Neural progenitor cell (in vitro differentiated cells): Measurements from ENCODE around the gene TUBA4B. TPM values are rescaled to one million over a fixed set of nuclear protein-coding genes. Genes with fewer than 3 reads are reported as not detected.

Source experiments
- DNase-seq: peaks from one replicate; pipeline ENCODE4 v3.0.0-alpha.2; 2016; ENCODE audit warnings: low spot score
- H2AFZ ChIP-seq: fragments of 200-600 bp; sonication (generic); replicated peaks from 2 replicates; pipeline ENCODE4 v1.6.1; 2016; ENCODE audit warnings: antibody characterized with exemption
- H3F3A ChIP-seq: fragments of 200-600 bp; sonication (generic); 2 replicates; pipeline ENCODE4 v1.6.1; 2016; ENCODE audit warnings: antibody characterized with exemption, low read depth
- H3K27ac ChIP-seq: fragments of 200-600 bp; sonication (generic); 2 replicates; pipeline ENCODE4 v1.5.1; 2016; ENCODE audit warnings: mild to moderate bottlenecking
- H3K27me3 ChIP-seq: fragments of 200-600 bp; sonication (generic); 2 replicates; pipeline ENCODE4 v1.6.1; 2016; ENCODE audit warnings: mild to moderate bottlenecking, moderate library complexity
- H3K36me3 ChIP-seq: fragments of 200-600 bp; sonication (generic); 2 replicates; pipeline ENCODE4 v1.5.1; 2016
- H3K4me1 ChIP-seq: fragments of 200-600 bp; sonication (generic); 2 replicates; pipeline ENCODE4 v1.6.1; 2016; ENCODE audit warnings: mixed run types
- H3K4me2 ChIP-seq: fragments of 200-600 bp; sonication (generic); 2 replicates; pipeline ENCODE4 v1.6.1; 2016
- H3K4me3 ChIP-seq: fragments of 200-600 bp; sonication (generic); 2 replicates; pipeline ENCODE4 v1.5.1; 2016
- H3K79me2 ChIP-seq: fragments of 200-600 bp; sonication (generic); 2 replicates; pipeline ENCODE4 v1.6.1; 2016; ENCODE audit warnings: low read depth
- H3K9ac ChIP-seq: fragments of 200-600 bp; sonication (generic); 2 replicates; pipeline ENCODE4 v1.6.1; 2016
- H3K9me3 ChIP-seq: fragments of 200-600 bp; sonication (generic); 2 replicates; pipeline ENCODE4 v1.5.1; 2016; ENCODE audit warnings: low read depth
- H4K20me1 ChIP-seq: fragments of 200-600 bp; sonication (generic); 2 replicates; pipeline ENCODE4 v1.6.1; 2016; ENCODE audit warnings: low read depth
- H3K27ac Mint-ChIP-seq: 3 replicates; pipeline ENCODE4 v1.8.0; 2021; ENCODE audit warnings: mixed read lengths
- H3K27me3 Mint-ChIP-seq: 2 replicates; pipeline ENCODE4 v1.8.0; 2022; ENCODE audit warnings: low read depth, mild to moderate bottlenecking, inconsistent platforms, moderate library complexity, mixed read lengths; ENCODE audit not compliant: insufficient read depth
- H3K36me3 Mint-ChIP-seq: 3 replicates; pipeline ENCODE4 v1.8.0; 2021; ENCODE audit warnings: mixed read lengths
- H3K4me1 Mint-ChIP-seq: 3 replicates; pipeline ENCODE4 v1.8.0; 2021; ENCODE audit warnings: mixed read lengths
- H3K4me3 Mint-ChIP-seq: 3 replicates; pipeline ENCODE4 v1.8.0; 2021; ENCODE audit warnings: mild to moderate bottlenecking, moderate library complexity, mixed read lengths
- H3K9me3 Mint-ChIP-seq: 3 replicates; pipeline ENCODE4 v1.8.0; 2020; ENCODE audit warnings: mixed read lengths
- CTCF ChIP-seq: fragments of 200-600 bp; sonication (generic); IDR thresholded peaks from 2 replicates; pipeline ENCODE4 v1.5.1; 2017; ENCODE audit warnings: antibody characterized with exemption, mild to moderate bottlenecking
- EZH2 ChIP-seq: fragments of 200-600 bp; sonication (generic); IDR thresholded peaks from 2 replicates; pipeline ENCODE4 v1.6.1; 2017; ENCODE audit warnings: antibody characterized with exemption, mild to moderate bottlenecking, moderate library complexity
- EZH2phosphoT487 ChIP-seq: fragments of 200-600 bp; sonication (generic); IDR thresholded peaks from 2 replicates; pipeline ENCODE4 v1.6.1; 2017; ENCODE audit warnings: antibody characterized with exemption
- total RNA-seq: library from RNA; depleted of rRNA; stranded (reverse); fragments of >200 nt; gene quantifications from 2 replicates; pipeline ENCODE4 v1.2.3, GENCODE V29; 2015; ENCODE audit warnings: low replicate concordance

TUBA4B gene
- total RNA-seq, 1 donor from 2014 or later: not detected

DNA sequence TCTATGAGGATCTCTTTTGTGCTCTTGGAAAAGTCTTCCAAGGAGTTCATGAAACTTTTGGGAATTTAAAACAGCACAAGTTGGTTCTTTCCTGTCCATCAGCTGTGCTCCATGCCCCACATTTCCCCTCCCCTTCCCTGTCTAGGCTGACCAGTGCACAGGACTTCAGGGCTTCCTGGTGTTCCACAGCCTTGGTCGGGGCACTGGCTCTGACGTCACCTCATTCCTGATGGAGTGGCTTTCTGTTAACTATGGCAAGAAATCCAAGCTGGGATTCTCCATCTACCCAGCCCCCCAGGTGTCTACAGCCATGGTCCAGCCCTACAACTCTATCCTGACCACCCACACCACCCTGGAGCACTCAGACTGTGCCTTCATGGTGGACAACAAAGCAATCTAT is 18.0 kb downstream of the TUBA4B start:
- no peaks in the 10 kb centered on the region for H3K79me2 ChIP-seq
- no peaks in the 10 kb centered on the region for H3K36me3 ChIP-seq
- H3K4me3 ChIP-seq: no peak overlapping the region
- H3K27ac ChIP-seq: no peak overlapping the region
- H3K4me1 ChIP-seq: peaks cover 3% of the 10 kb centered on the region
- no peak overlapping the region for H3K27ac Mint-ChIP-seq
- no peaks in the 10 kb centered on the region for H4K20me1 ChIP-seq
- peaks cover 6% of the 10 kb centered on the region for H3K4me1 Mint-ChIP-seq
- H3K9me3 ChIP-seq: no peaks in the 10 kb centered on the region
- H3F3A ChIP-seq: no peaks in the 10 kb centered on the region
- no peak overlapping the region for H3K4me2 ChIP-seq
- no peaks in the 10 kb centered on the region for H3K36me3 Mint-ChIP-seq
- TF ChIP-seq EZH2phosphoT487: no peak
- TF ChIP-seq CTCF: no peak
- TF ChIP-seq EZH2: no peak
- H3K9ac ChIP-seq: no peak overlapping the region
- no peak for DNase-seq
- peaks cover 19% of the 10 kb centered on the region for H3K27me3 Mint-ChIP-seq
- H3K27me3 ChIP-seq: peaks cover 8% of the 10 kb centered on the region
- H2AFZ ChIP-seq: no peak overlapping the region
- H3K4me3 Mint-ChIP-seq: no peak overlapping the region
- H3K9me3 Mint-ChIP-seq: no peaks in the 10 kb centered on the region

- H3K9ac ChIP-seq: no peak overlapping the region
- Mint-ChIP-seq H3K27me3 (peaks cover 19% of the 10 kb centered on the region), H3K27ac (no peak overlapping the region), H3K4me3 (no peak overlapping the region), H3K36me3 (no peaks in the 10 kb centered on the region), H3K4me1 (peaks cover 6% of the 10 kb centered on the region), H3K9me3 (no peaks in the 10 kb centered on the region)
- H3F3A ChIP-seq: no peaks in the 10 kb centered on the region
- no peak overlapping the region for H2AFZ ChIP-seq
- H4K20me1 ChIP-seq: no peaks in the 10 kb centered on the region
- no peak overlapping the region for H3K4me2 ChIP-seq
- no peaks in the 10 kb centered on the region for H3K4me1 ChIP-seq
- H3K27ac ChIP-seq: no peak overlapping the region
- no peak for DNase-seq
- no peaks in the 10 kb centered on the region for H3K36me3 ChIP-seq
- TF ChIP-seq CTCF: no peak
- no peaks in the 10 kb centered on the region for H3K79me2 ChIP-seq
- peaks cover 12% of the 10 kb centered on the region for H3K27me3 ChIP-seq
- H3K9me3 ChIP-seq: no peaks in the 10 kb centered on the region
- no peak overlapping the region for H3K4me3 ChIP-seq
These were observed 19.3 kb downstream of the TUBA4B start for GRCh38 chr2:219272356-219272755.

DNA sequence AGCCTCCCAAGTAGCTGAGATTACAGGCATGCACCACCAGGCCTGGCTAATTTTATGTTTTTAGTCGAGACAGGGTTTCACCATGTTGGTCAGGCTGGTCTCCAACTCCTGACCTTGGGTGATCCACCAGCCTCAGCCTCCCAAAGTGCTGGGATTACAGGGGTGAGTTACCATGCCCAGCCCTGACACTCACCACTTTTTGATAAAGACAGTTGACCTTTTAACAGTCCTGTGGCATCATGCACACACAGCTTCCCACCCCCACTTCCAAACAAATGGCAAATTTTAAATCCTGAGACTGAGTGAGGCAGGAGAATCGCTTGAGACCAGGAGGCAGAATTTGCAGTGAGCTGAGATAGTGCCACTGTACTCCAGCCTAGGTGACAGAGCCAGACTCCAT is 20.0 kb downstream of the TUBA4B start:
- Histone ChIP-seq H4K20me1 (no peaks in the 10 kb centered on the region), H3K9me3 (no peaks in the 10 kb centered on the region), H3K27ac (no peak overlapping the region), H3K79me2 (no peaks in the 10 kb centered on the region), H3K36me3 (no peaks in the 10 kb centered on the region), H3K27me3 (peaks cover 14% of the 10 kb centered on the region), H3K9ac (no peak overlapping the region), H3K4me1 (peaks cover 3% of the 10 kb centered on the region), H3K4me2 (no peak overlapping the region), H3F3A (peaks cover 3% of the 10 kb centered on the region), H3K4me3 (no peak overlapping the region), H2AFZ (no peak overlapping the region)
- DNase-seq: no peak
- peaks cover 19% of the 10 kb centered on the region for H3K27me3 Mint-ChIP-seq
- H3K9me3 Mint-ChIP-seq: no peaks in the 10 kb centered on the region
- H3K4me1 Mint-ChIP-seq: peaks cover 11% of the 10 kb centered on the region
- TF ChIP-seq CTCF (no peak), EZH2 (no peak), EZH2phosphoT487 (no peak)
- H3K36me3 Mint-ChIP-seq: no peaks in the 10 kb centered on the region
- no peak overlapping the region for H3K27ac Mint-ChIP-seq
- H3K4me3 Mint-ChIP-seq: no peak overlapping the region

- DNase-seq: no peak
- Mint-ChIP-seq H3K9me3 (no peaks in the 10 kb centered on the region), H3K4me1 (peaks cover 20% of the 10 kb centered on the region), H3K36me3 (no peaks in the 10 kb centered on the region), H3K27ac (no peak overlapping the region), H3K4me3 (no peak overlapping the region), H3K27me3 (peaks cover 19% of the 10 kb centered on the region)
- Histone ChIP-seq H3K27ac (no peak overlapping the region), H3K4me3 (no peak overlapping the region), H3K9me3 (no peaks in the 10 kb centered on the region), H3K27me3 (peaks cover 14% of the 10 kb centered on the region), H3K9ac (no peak overlapping the region), H3K36me3 (no peaks in the 10 kb centered on the region), H3K4me2 (no peak overlapping the region), H3K79me2 (no peaks in the 10 kb centered on the region), H2AFZ (no peak overlapping the region), H4K20me1 (no peaks in the 10 kb centered on the region), H3K4me1 (peaks cover 12% of the 10 kb centered on the region), H3F3A (peaks cover 12% of the 10 kb centered on the region)
- no peak for TF ChIP-seq EZH2
- no peak for TF ChIP-seq CTCF
- no peak for TF ChIP-seq EZH2phosphoT487
These were observed 20.9 kb downstream of the TUBA4B start for GRCh38 chr2:219273937-219274336.
